ENCODE results near the gene C2CD5. TPM values are rescaled to one million over a fixed set of nuclear protein-coding genes. Genes with fewer than 3 reads are reported as not detected.

Gene C2CD5
- total and polyA plus RNA-seq, 8 donors = 34.4 to 98.3 (median 75.6) TPM

DNA sequence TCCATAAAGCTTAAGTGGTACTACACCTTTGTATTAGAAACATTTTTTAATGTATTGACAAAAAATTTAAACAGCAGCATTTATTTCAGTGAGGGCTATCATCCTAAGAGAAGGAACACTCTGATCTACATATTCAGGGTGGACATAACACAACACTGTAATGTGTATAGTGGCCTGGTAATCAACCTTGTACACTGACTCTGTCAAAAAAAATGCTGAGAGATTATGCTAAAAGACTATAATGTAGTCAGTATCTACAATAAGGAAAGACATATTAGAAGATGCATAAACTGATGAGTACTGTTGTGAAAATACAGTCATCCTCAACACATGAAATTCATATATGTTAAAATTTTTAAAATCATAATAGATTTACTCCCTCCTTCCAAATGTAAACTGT lies 68.2 kb downstream of the C2CD5 start:
- Histone ChIP-seq H3K4me1 (no peaks in the 10 kb centered on the region), H3K27me3 (no peaks in the 10 kb centered on the region), H3K4me3 (no peak overlapping the region), H3K27ac (no peak overlapping the region), H3K36me3 (peaks cover 0 to 31% of the 10 kb centered on the region in 2 donors), H3K9me3 (no peaks in the 10 kb centered on the region)
- DNase-seq (no peak), ATAC-seq (no peak)
- no peak for TF ChIP-seq CTCF (IDR thresholded peaks at IDR 0.05)
- intact Hi-C loops (cut with DNase I) = no loop called here

GRCh38 chr12:22474970-22475720 lies 69.2 kb downstream of the C2CD5 start:
- no peak for TF ChIP-seq CTCF (IDR thresholded peaks at IDR 0.05)
- no peaks in the 10 kb centered on the region for H3K4me1 ChIP-seq
- H3K27ac ChIP-seq = no peak overlapping the region
- no peaks in the 10 kb centered on the region for H3K27me3 ChIP-seq
- DNase-seq (no peak), ATAC-seq (no peak)
- intact Hi-C loops (cut with DNase I) = no loop called here
- H3K36me3 ChIP-seq = peaks cover 0 to 39% of the 10 kb centered on the region in 2 donors
- H3K9me3 ChIP-seq = no peaks in the 10 kb centered on the region
- no peak overlapping the region for H3K4me3 ChIP-seq

DNA sequence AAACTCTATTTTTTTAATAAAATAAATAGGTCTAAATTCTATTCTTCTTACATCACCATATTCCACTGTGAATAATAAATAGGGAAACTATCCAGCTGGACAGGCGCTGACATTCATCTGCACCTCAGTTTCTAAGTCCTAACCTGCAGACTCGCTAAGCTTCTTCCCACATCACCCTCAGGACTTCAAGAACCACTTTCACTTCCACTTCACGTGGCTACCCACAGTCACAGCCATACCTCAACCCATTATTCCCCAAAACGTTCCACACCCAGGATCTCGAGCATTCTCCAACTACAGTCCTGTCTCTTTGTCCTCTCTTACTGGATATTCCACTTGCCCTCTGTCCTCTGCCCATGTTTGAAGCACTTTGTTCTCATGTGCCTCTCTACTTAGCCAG lies 71.1 kb downstream of the C2CD5 start:
- intact Hi-C loops (cut with DNase I) = no loop called here

DNA sequence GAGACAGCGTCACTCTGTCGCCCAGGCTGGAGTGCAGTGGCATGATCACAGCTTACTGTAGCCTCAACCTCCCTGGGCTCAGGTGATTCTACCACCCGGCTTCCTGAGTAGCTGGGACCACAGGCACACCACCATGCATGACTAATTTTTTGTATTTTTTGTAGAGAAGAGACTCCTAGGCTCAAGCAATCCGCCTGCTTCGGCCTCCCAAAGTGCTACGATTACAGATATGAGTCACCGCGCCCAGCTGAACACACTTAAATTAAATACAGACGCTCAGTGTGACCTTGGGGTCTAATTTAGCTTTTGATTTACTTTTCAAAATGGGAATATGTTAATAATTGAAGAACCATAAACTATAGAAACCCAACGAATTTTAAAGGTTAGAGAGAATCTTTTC lies 77.2 kb downstream of the C2CD5 start:
- no peak for TF ChIP-seq CTCF (IDR thresholded peaks at IDR 0.05)
- no peak overlapping the region for H3K27ac ChIP-seq
- intact Hi-C loops (cut with DNase I) = no loop called here
- no peak overlapping the region for H3K4me3 ChIP-seq
- peaks cover 0 to 34% of the 10 kb centered on the region in 2 donors for H3K36me3 ChIP-seq
- H3K9me3 ChIP-seq = no peaks in the 10 kb centered on the region
- no peaks in the 10 kb centered on the region for H3K4me1 ChIP-seq
- DNase-seq = no peak
- no peaks in the 10 kb centered on the region for H3K27me3 ChIP-seq
- no peak for ATAC-seq

More for the DNA sequence above, 71.1 kb downstream of the C2CD5 start:
- TF ChIP-seq CTCF (IDR thresholded peaks at IDR 0.05) = no peak
- H3K4me1 ChIP-seq = no peaks in the 10 kb centered on the region
- no peak overlapping the region for H3K4me3 ChIP-seq
- no peak overlapping the region for H3K27ac ChIP-seq
- no peak for DNase-seq
- peaks cover 0 to 51% of the 10 kb centered on the region in 2 donors for H3K36me3 ChIP-seq
- no peak for ATAC-seq
- H3K27me3 ChIP-seq = no peaks in the 10 kb centered on the region
- no peaks in the 10 kb centered on the region for H3K9me3 ChIP-seq

DNA sequence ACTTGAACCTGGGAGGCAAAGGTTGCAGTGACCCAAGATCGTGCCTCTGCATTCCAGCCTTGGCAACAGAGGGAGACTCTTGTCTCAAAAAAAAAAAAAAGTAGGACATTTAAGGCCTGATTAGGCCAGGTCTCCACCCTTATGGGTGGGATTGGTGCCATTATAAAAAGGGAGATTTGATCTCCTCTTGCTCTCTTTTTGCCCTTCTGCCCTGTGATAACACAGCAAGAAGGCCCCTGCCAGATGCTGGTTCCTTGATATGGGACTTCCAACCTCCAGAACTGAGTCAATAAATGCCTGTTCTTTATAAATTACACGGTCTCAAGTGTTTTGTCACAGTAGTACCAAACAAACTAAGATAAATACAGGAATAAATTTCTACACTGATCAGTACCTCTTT lies 81.0 kb downstream of the C2CD5 start:
- H3K36me3 ChIP-seq = peaks cover 0 to 6% of the 10 kb centered on the region in 2 donors
- intact Hi-C loops (cut with DNase I) = no loop called here
- H3K9me3 ChIP-seq = no peaks in the 10 kb centered on the region
- no peak overlapping the region for H3K27ac ChIP-seq
- ATAC-seq (no peak), DNase-seq (no peak)
- no peak for TF ChIP-seq CTCF (IDR thresholded peaks at IDR 0.05)
- H3K4me1 ChIP-seq = no peaks in the 10 kb centered on the region
- no peaks in the 10 kb centered on the region for H3K27me3 ChIP-seq
- no peak overlapping the region for H3K4me3 ChIP-seq
